Mammary epithelial cell (primary cell): Measurements from ENCODE around the gene MAP3K5.

ENCODE experiments used
- CTCF ChIP-seq, 2 donors: IDR thresholded peaks in 1 of 2; conservative IDR thresholded peaks in 1 of 2; 2 replicates each; pipeline ENCODE4 v1.5.1; 2011 to 2012; ENCODE audit warnings: inconsistent platforms in 2 of 2, low read length in 2 of 2, mild to moderate bottlenecking in 2 of 2, control low read depth in 1 of 2, low read depth in 1 of 2; ENCODE audit not compliant: insufficient read depth in 1 of 2; ENCODE audit errors: extremely low read depth in 1 of 2
- EZH2 ChIP-seq: IDR thresholded peaks from 2 replicates; pipeline ENCODE4 v1.6.1; 2012; ENCODE audit warnings: low read length, inconsistent platforms, borderline replicate concordance

GRCh38 chr6:136725124-136725523 lies 67.2 kb downstream of the MAP3K5 start:
- TF ChIP-seq CTCF (conservative IDR thresholded peaks at IDR 0.05 in 1 of 2, IDR thresholded peaks at IDR 0.05 in 1 of 2; ENCODE audit: extremely low read depth in 1 of 2, insufficient read depth in 1 of 2, low read depth in 1 of 2, low read length in 2 of 2) (no peak), EZH2 (no peak)
